Adrenal gland (tissue), 19 donors: ENCODE results near the gene PDC. TPM values are rescaled to one million over a fixed set of nuclear protein-coding genes. Genes with fewer than 3 reads are reported as not detected.

ENCODE experiments used
- DNase-seq, 7 donors: peaks; one replicate each; pipeline ENCODE4 v3.0.0-alpha.2; 2019 to 2020
- H3K27ac ChIP-seq, 5 donors: fragments of 200-600 bp; sonication (generic) in 4 of 5; 1 replicate in 3 of 5; 2 replicates in 2 of 5; pipeline versions ENCODE4 v1.5.1 to v1.8.0; 2016 to 2020; ENCODE audit warnings: mild to moderate bottlenecking in 1 of 5
- H3K27me3 ChIP-seq: fragments of 200-600 bp; 2 replicates; pipeline ENCODE4 v1.8.0; 2021
- H3K36me3 ChIP-seq, 2 donors: fragments of 200-600 bp; replicated peaks in 1 of 2; 1 replicate in 1 of 2; 2 replicates in 1 of 2; pipeline versions ENCODE4 v1.5.1 to v1.8.0; 2018 to 2022
- H3K4me1 ChIP-seq, 2 donors: fragments of 200-600 bp; replicated peaks in 1 of 2; 1 replicate in 1 of 2; 2 replicates in 1 of 2; pipeline versions ENCODE4 v1.5.1 to v1.8.0; 2018 to 2021
- H3K4me3 ChIP-seq, 4 donors: fragments of 200-600 bp; sonication (generic) in 3 of 4; one replicate each; pipeline ENCODE4 v1.5.1; 2016 to 2018
- H3K9me3 ChIP-seq, 3 donors: fragments of 200-600 bp; sonication (generic) in 1 of 3; replicated peaks in 1 of 3; 1 replicate in 2 of 3; 2 replicates in 1 of 3; pipeline versions ENCODE4 v1.5.1 to v1.8.0; 2016 to 2021
- POLR2A ChIP-seq, 2 donors: fragments of 450-650 bp; IDR thresholded peaks; one replicate each; pipeline ENCODE4 v1.6.1; 2017; ENCODE audit warnings: antibody characterized with exemption in 2 of 2, mild to moderate bottlenecking in 2 of 2, moderate library complexity in 1 of 2
- WGBS, 4 donors: extraction: QIAGEN DNeasy Blood & Tissue Kit in 2 of 4; methylation state at CpG; one replicate each; pipeline versions ENCODE4 v1.1.5 to v1.1.7; 2013 to 2017; 5-methylcytosine and 5-hydroxymethylcytosine counted together
- intact Hi-C, 2 donors: fragments of 100-400 bp; cut with DNase I; formaldehyde crosslinking; loops; one replicate each; pipeline versions ENCODE4 v1.14.1 to v1.15.0; 2022 to 2023
- long read RNA-seq, 10 donors: library from polyadenylated mRNA in 3 of 10; unstranded in 2 of 10; stranded (forward) in 1 of 10; transcript quantifications; one replicate each; pipeline ENCODE4 v2.0.0 and lab custom pipeline, GENCODE V29; 2021 to 2026
- polyA plus RNA-seq, 3 donors: library from polyadenylated mRNA; stranded (reverse); fragments of 200-250 nt in 2 of 3; fragments of 350-450 nt in 1 of 3; fragmentation: Illumina TruSeq in 1 of 3; extraction: RNeasy Lipid Tissue Mini Kit (QIAGEN cat#74804) in 1 of 3; gene quantifications; one replicate each; pipeline ENCODE4 v1.2.3, GENCODE V29; 2013 to 2014
- total RNA-seq, 9 donors: library from RNA; depleted of rRNA in 4 of 9; stranded (reverse); fragments of >200 nt in 4 of 9; fragments of 120-200 nt in 1 of 9; fragmentation: NEBNext Ultra II Directional in 1 of 9; extraction: Animal tissue kit (Norgen Biotek cat#: 25700) in 1 of 9; gene quantifications; one replicate each; pipeline versions ENCODE4 v1.1.0 to v1.2.4, GENCODE V29; 2013 to 2023
- TF ChIP-seq, protein P1 (sequence below), 6 experiments: fragments of 450-650 bp in 4 of 6; fragments of 200-600 bp in 2 of 6; sonication (generic) in 1 of 6; IDR thresholded peaks; 1 replicate in 5 of 6; 2 replicates in 1 of 6; pipeline versions ENCODE4 v1.5.1 to v1.8.0; 2016 to 2021; ENCODE audit warnings: antibody characterized with exemption in 6 of 6, mild to moderate bottlenecking in 2 of 6, moderate library complexity in 1 of 6
- donor health status: healthy with polysubstance abuse.
- donor health status: Bipolar disorder and iron deficiency.
- donor health status: DM: yes; HTN: yes; CAD: no.
- donor health status: DM: no; HTN: no; CAD: no.
- donor health status: DM: no; HTN: no; CAD: no.
- donor health status: DM: yes; HTN: yes; CAD: no.

The PDC gene
- not detected for total RNA-seq
- polyA plus RNA-seq: not detected
- long read RNA-seq, donor 1: 0 reads
- long read RNA-seq, donor 2: 0 reads
- long read RNA-seq, donor 3: 0 reads
- long read RNA-seq, donor 4: 0 reads
- long read RNA-seq, donor 5: 0 reads
- long read RNA-seq, donor 6: 0 reads
- long read RNA-seq, donor 7: 0 reads
- long read RNA-seq, donor 8: 0 reads
- long read RNA-seq, donor 9: 0 reads
- long read RNA-seq, donor 10: 0 reads

DNA sequence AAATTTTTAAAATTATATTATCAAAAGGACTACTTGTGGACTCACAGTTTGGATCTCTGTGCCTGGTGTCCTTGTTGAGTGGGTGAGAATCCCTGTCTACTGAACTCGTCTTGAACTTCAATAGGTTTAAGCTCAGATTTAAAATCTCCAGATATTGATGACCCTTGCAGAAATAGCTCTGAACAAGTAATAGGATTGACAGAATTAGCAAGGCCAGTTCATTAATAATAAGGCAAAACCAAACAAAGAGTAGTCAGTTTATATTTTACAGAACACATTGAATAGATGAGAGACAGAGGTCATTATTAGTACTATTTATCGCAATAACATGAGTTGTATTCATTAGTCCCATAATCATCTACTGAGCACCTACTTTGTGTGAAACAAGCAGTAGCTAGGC is at the start of gene PDC:
TSS of gene PDC (minus strand) at position 101 of the 400 bp plus-strand sequence. CDS start 11,655 bp downstream, outside the sequence.
- no peak for DNase-seq
- Histone ChIP-seq H3K27ac (no peak within 1 kb of the TSS), H3K27me3 (no peaks in the 10 kb centered on the region), H3K36me3 (no peaks in the 10 kb centered on the region), H3K4me1 (no peaks in the 10 kb centered on the region), H3K4me3 (no peak within 1 kb of the TSS), H3K9me3 (no peaks in the 10 kb centered on the region)
- WGBS, 4 donors: 83 to 87% (median 85%) methylated on average over 2 of the region's 2 CpGs
- intact Hi-C loops: no loop called here
- TF ChIP-seq, protein P1, sequence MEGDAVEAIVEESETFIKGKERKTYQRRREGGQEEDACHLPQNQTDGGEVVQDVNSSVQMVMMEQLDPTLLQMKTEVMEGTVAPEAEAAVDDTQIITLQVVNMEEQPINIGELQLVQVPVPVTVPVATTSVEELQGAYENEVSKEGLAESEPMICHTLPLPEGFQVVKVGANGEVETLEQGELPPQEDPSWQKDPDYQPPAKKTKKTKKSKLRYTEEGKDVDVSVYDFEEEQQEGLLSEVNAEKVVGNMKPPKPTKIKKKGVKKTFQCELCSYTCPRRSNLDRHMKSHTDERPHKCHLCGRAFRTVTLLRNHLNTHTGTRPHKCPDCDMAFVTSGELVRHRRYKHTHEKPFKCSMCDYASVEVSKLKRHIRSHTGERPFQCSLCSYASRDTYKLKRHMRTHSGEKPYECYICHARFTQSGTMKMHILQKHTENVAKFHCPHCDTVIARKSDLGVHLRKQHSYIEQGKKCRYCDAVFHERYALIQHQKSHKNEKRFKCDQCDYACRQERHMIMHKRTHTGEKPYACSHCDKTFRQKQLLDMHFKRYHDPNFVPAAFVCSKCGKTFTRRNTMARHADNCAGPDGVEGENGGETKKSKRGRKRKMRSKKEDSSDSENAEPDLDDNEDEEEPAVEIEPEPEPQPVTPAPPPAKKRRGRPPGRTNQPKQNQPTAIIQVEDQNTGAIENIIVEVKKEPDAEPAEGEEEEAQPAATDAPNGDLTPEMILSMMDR (IDR thresholded peaks at IDR 0.05): no peak
- TF ChIP-seq POLR2A (IDR thresholded peaks at IDR 0.05): no peak

DNA sequence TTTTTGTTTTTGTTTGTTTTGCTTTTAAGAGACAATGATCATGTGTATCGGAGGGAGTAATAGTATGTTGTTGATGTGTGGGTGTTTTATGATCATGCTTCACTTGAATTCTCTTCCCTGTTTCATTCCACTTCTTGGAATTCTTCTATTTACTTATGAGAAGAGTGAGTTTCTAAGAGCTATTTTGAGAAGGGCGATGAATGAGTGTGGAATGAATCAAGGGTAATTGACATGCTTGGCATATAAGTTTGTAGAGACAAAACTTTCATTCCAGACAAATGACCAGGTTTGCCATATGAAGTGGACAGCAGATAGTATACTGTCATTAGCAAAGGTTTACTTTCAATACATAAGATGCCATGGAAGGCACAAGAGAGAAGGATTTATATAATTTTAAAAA is 42.3 kb upstream of the PDC start:
- intact Hi-C loops: no loop called here
- H3K9me3 ChIP-seq: peaks cover 0 to 8% (median 3%) of the 10 kb centered on the region in 3 donors
- H3K27me3 ChIP-seq: no peaks in the 10 kb centered on the region
- H3K27ac ChIP-seq: no peak overlapping the region
- no peaks in the 10 kb centered on the region for H3K4me1 ChIP-seq
- TF ChIP-seq, protein P1 (IDR thresholded peaks at IDR 0.05): no peak
- TF ChIP-seq POLR2A (IDR thresholded peaks at IDR 0.05): no peak
- 87 to 93% (median 89%) methylated on average over 2 of the region's 2 CpGs for WGBS, 4 donors
- no peak overlapping the region for H3K4me3 ChIP-seq
- H3K36me3 ChIP-seq: no peaks in the 10 kb centered on the region
- no peak for DNase-seq

DNA sequence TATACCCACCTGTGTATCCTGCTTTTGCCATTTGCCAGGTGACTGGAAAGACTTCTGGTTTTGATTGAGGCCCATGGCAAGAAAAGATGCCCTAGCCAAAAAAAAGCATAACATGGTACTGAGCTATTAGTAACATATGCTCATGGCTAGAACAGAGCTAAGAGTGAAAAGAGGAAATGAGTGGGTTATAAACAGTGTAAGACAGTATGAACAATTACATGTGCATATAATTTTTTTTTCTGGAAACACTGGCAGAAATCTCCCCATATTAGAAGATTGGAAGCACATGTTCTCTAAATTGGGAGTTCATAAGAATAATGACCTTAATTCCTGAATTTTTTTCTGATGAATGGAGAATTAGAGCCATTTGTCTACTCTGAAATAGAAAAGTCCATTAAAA is 41.2 kb upstream of the PDC start:
- no peak overlapping the region for H3K27ac ChIP-seq
- H3K4me1 ChIP-seq: no peaks in the 10 kb centered on the region
- no peaks in the 10 kb centered on the region for H3K27me3 ChIP-seq
- no peaks in the 10 kb centered on the region for H3K36me3 ChIP-seq
- intact Hi-C loops: no loop called here
- peaks cover 0 to 8% (median 3%) of the 10 kb centered on the region in 3 donors for H3K9me3 ChIP-seq
- TF ChIP-seq, protein P1 (IDR thresholded peaks at IDR 0.05): no peak
- no peak for TF ChIP-seq POLR2A (IDR thresholded peaks at IDR 0.05)
- H3K4me3 ChIP-seq: no peak overlapping the region
- DNase-seq: no peak

DNA sequence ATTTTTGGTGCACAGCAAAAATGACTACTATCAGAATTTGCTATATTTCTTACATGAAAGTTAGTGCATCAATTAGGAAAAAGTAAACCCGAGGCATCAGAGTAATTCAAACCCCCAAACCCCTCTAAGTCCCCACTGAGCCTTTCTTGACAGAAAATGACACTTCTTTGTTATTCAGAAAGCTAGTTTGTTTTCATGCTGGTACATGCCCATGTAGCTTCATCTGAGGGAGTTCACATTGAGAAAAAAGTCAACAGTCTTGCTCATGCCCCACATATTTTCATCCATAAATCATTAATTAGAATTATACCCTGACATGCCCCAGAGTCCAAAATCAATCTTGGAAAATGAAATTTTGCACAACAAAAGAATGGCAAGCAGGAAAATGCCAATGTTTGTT is 39.9 kb upstream of the PDC start:
- DNase-seq: no peak
- Histone ChIP-seq H3K9me3 (peaks cover 0 to 5% (median 3%) of the 10 kb centered on the region in 3 donors), H3K27me3 (no peaks in the 10 kb centered on the region), H3K36me3 (no peaks in the 10 kb centered on the region), H3K27ac (no peak overlapping the region), H3K4me3 (no peak overlapping the region), H3K4me1 (no peaks in the 10 kb centered on the region)
- TF ChIP-seq POLR2A (IDR thresholded peaks at IDR 0.05): no peak
- TF ChIP-seq, protein P1 (IDR thresholded peaks at IDR 0.05): no peak
- intact Hi-C loops: no loop called here
- WGBS, 4 donors: 55 to 64% (median 59%) methylated on average over 1 of the region's 1 CpG
